Effector memory CD8-positive, alpha-beta T cell (primary cell): ENCODE data around the gene SMIM17.

Experiments
- ATAC-seq: fragments of 150-1000 bp; cut with Tn5 transposase; replicated peaks from 2 replicates; pipeline ENCODE4 v1.10.0; 2021; ENCODE audit warnings: mild to moderate bottlenecking, moderate library complexity
- DNase-seq, 3 experiments: peaks; one replicate each; pipeline ENCODE4 v3.0.0; 2021
- H3K27ac Mint-ChIP-seq, 2 donors: one replicate each; pipeline ENCODE4 v1.8.0; 2022; ENCODE audit warnings: mild to moderate bottlenecking in 2 of 2, mixed read lengths in 2 of 2, moderate library complexity in 2 of 2
- H3K27me3 Mint-ChIP-seq, 2 donors: one replicate each; pipeline ENCODE4 v1.8.0; 2022; ENCODE audit warnings: mixed read lengths in 2 of 2
- H3K36me3 Mint-ChIP-seq: one replicate; pipeline ENCODE4 v1.8.0; 2022; ENCODE audit warnings: mild to moderate bottlenecking, moderate library complexity, mixed read lengths; ENCODE audit not compliant: insufficient read depth
- H3K4me1 Mint-ChIP-seq, 2 donors: one replicate each; pipeline ENCODE4 v1.8.0; 2022; ENCODE audit warnings: low read depth in 2 of 2, mixed read lengths in 2 of 2
- H3K4me3 Mint-ChIP-seq, 2 donors: one replicate each; pipeline ENCODE4 v1.8.0; 2022; ENCODE audit warnings: mild to moderate bottlenecking in 2 of 2, mixed read lengths in 2 of 2, moderate library complexity in 2 of 2
- H3K9me3 Mint-ChIP-seq, 2 donors: one replicate each; pipeline ENCODE4 v1.8.0; 2022; ENCODE audit warnings: mixed read lengths in 2 of 2
- total RNA-seq, 9 experiments: gene quantifications; one replicate each; lab custom pipeline; 2026; lab: John Stamatoyannopoulos, UW

Gene SMIM17
- 0 to 0.54 (median 0.06) reads per million in 9 experiments for total RNA-seq

- DNase-seq (no peak), ATAC-seq (no peak)
- Mint-ChIP-seq H3K27me3 (peaks cover 7 to 10% of the 10 kb centered on the region in 2 donors), H3K4me3 (no peak within 1 kb of the TSS), H3K9me3 (peaks cover 28 to 47% of the 10 kb centered on the region in 2 donors), H3K27ac (no peak within 1 kb of the TSS), H3K4me1 (no peaks in the 10 kb centered on the region), H3K36me3 (no peaks in the 10 kb centered on the region)
These were observed at the start of gene SMIM17 for GRCh38 chr19:56642711-56643459. SMIM17 (plus strand) TSS chr19:56643159; CDS start chr19:56645668, 2,509 bp downstream.

- Mint-ChIP-seq H3K27me3 (no peaks in the 10 kb centered on the region), H3K4me1 (peaks cover 22 to 25% of the 10 kb centered on the region in 2 donors), H3K9me3 (peaks cover 2 to 9% of the 10 kb centered on the region in 2 donors), H3K4me3 (peak overlapping the region; percentile 76 to 96), H3K36me3 (peaks cover 7% of the 10 kb centered on the region), H3K27ac (peak overlapping the region; percentile 75 to 93)
- no peak for DNase-seq
- no peak for ATAC-seq
These were observed 48.5 kb upstream of the SMIM17 start for GRCh38 chr19:56594446-56594782.

GRCh38 chr19:56594783-56595547 is 48.0 kb upstream of the SMIM17 start, which contains the start of gene ZNF71:
ZNF71 (plus strand) TSS chr19:56595302; CDS start chr19:56601559, 6,257 bp downstream.
- peak; percentile 78 to 82 (median 80) for DNase-seq

GRCh38 chr19:56595548-56595899 is 47.4 kb upstream of the SMIM17 start:
- peak overlapping the region; percentile 75 to 93 for H3K27ac Mint-ChIP-seq
- DNase-seq (no peak), ATAC-seq (peak; percentile 36)
- H3K4me3 Mint-ChIP-seq, result peak overlapping the region; percentile 76 to 96
- peaks cover 2 to 5% of the 10 kb centered on the region in 2 donors for H3K9me3 Mint-ChIP-seq
- peaks cover 22 to 27% of the 10 kb centered on the region in 2 donors for H3K4me1 Mint-ChIP-seq
- no peaks in the 10 kb centered on the region for H3K27me3 Mint-ChIP-seq
- H3K36me3 Mint-ChIP-seq, result peaks cover 7% of the 10 kb centered on the region

More at GRCh38 chr19:56594783-56595547, 48.0 kb upstream of the SMIM17 start, which contains the start of gene ZNF71:
- H3K36me3 Mint-ChIP-seq, result peaks cover 7% of the 10 kb centered on the region
- peaks cover 22 to 25% of the 10 kb centered on the region in 2 donors for H3K4me1 Mint-ChIP-seq
- no peaks in the 10 kb centered on the region for H3K27me3 Mint-ChIP-seq
- peak within 1 kb of the TSS; percentile 75 to 93 for H3K27ac Mint-ChIP-seq
- ATAC-seq, result peak; percentile 94
- peaks cover 2 to 9% of the 10 kb centered on the region in 2 donors for H3K9me3 Mint-ChIP-seq
- H3K4me3 Mint-ChIP-seq, result peak within 1 kb of the TSS; percentile 76 to 96

GRCh38 chr19:56596676-56597075 is 46.3 kb upstream of the SMIM17 start:
- Mint-ChIP-seq H3K27me3 (no peaks in the 10 kb centered on the region), H3K27ac (no peak overlapping the region), H3K4me1 (peaks cover 27 to 31% of the 10 kb centered on the region in 2 donors), H3K4me3 (peak overlapping the region; percentile 76 to 96), H3K36me3 (peaks cover 10% of the 10 kb centered on the region), H3K9me3 (peaks cover 0 to 12% of the 10 kb centered on the region in 2 donors)
- no peak for DNase-seq
- ATAC-seq, result no peak

- Mint-ChIP-seq H3K4me1 (peaks cover 30 to 31% of the 10 kb centered on the region in 2 donors), H3K27me3 (no peaks in the 10 kb centered on the region), H3K4me3 (no peak overlapping the region), H3K36me3 (peaks cover 10% of the 10 kb centered on the region), H3K27ac (no peak overlapping the region), H3K9me3 (peaks cover 0 to 13% of the 10 kb centered on the region in 2 donors)
- no peak for DNase-seq
- ATAC-seq, result no peak
These were observed 45.3 kb upstream of the SMIM17 start for GRCh38 chr19:56597696-56598095.

- H3K27ac Mint-ChIP-seq, result no peak overlapping the region
- H3K4me3 Mint-ChIP-seq, result no peak overlapping the region
- no peaks in the 10 kb centered on the region for H3K27me3 Mint-ChIP-seq
- peaks cover 3% of the 10 kb centered on the region for H3K36me3 Mint-ChIP-seq
- peaks cover 11 to 13% of the 10 kb centered on the region in 2 donors for H3K4me1 Mint-ChIP-seq
- ATAC-seq (no peak), DNase-seq (no peak)
- H3K9me3 Mint-ChIP-seq, result peaks cover 7 to 21% of the 10 kb centered on the region in 2 donors
These were observed 41.6 kb upstream of the SMIM17 start for GRCh38 chr19:56601375-56601774.

- Mint-ChIP-seq H3K4me1 (peaks cover 5 to 10% of the 10 kb centered on the region in 2 donors), H3K27me3 (no peaks in the 10 kb centered on the region), H3K27ac (no peak overlapping the region), H3K9me3 (peaks cover 10 to 30% of the 10 kb centered on the region in 2 donors), H3K4me3 (no peak overlapping the region), H3K36me3 (peaks cover 3% of the 10 kb centered on the region)
- no peak for DNase-seq
- ATAC-seq, result no peak
These were observed 39.1 kb upstream of the SMIM17 start for GRCh38 chr19:56603829-56604228.

GRCh38 chr19:56608274-56608964 is 34.5 kb upstream of the SMIM17 start:
- no peak overlapping the region for H3K27ac Mint-ChIP-seq
- no peaks in the 10 kb centered on the region for H3K27me3 Mint-ChIP-seq
- no peak for ATAC-seq

GRCh38 chr19:56611288-56611687 is 31.7 kb upstream of the SMIM17 start:
- Mint-ChIP-seq H3K27ac (no peak overlapping the region), H3K4me1 (peaks cover 5 to 8% of the 10 kb centered on the region in 2 donors), H3K36me3 (peaks cover 7% of the 10 kb centered on the region), H3K9me3 (peaks cover 11 to 33% of the 10 kb centered on the region in 2 donors), H3K4me3 (no peak overlapping the region), H3K27me3 (no peaks in the 10 kb centered on the region)
- DNase-seq (no peak), ATAC-seq (no peak)

More at GRCh38 chr19:56608274-56608964, 34.5 kb upstream of the SMIM17 start:
- peaks cover 3% of the 10 kb centered on the region for H3K36me3 Mint-ChIP-seq
- no peak for DNase-seq
- H3K9me3 Mint-ChIP-seq, result peaks cover 12 to 27% of the 10 kb centered on the region in 2 donors
- H3K4me3 Mint-ChIP-seq, result no peak overlapping the region
- peaks cover 4 to 7% of the 10 kb centered on the region in 2 donors for H3K4me1 Mint-ChIP-seq

GRCh38 chr19:56612737-56613136 is 30.2 kb upstream of the SMIM17 start:
- Mint-ChIP-seq H3K36me3 (peaks cover 7% of the 10 kb centered on the region), H3K27me3 (no peaks in the 10 kb centered on the region), H3K9me3 (peaks cover 14 to 39% of the 10 kb centered on the region in 2 donors), H3K4me3 (no peak overlapping the region), H3K27ac (no peak overlapping the region), H3K4me1 (peaks cover 10 to 11% of the 10 kb centered on the region in 2 donors)
- DNase-seq, result no peak
- ATAC-seq, result no peak

- Mint-ChIP-seq H3K27ac (no peak overlapping the region), H3K4me3 (no peak overlapping the region), H3K27me3 (no peaks in the 10 kb centered on the region), H3K9me3 (peaks cover 16 to 33% of the 10 kb centered on the region in 2 donors), H3K36me3 (peaks cover 7% of the 10 kb centered on the region), H3K4me1 (peaks cover 10 to 11% of the 10 kb centered on the region in 2 donors)
- no peak for ATAC-seq
- no peak for DNase-seq
These were observed 29.3 kb upstream of the SMIM17 start for GRCh38 chr19:56613639-56614038.

GRCh38 chr19:56617531-56617930 is 25.4 kb upstream of the SMIM17 start:
- H3K36me3 Mint-ChIP-seq, result peaks cover 9% of the 10 kb centered on the region
- H3K4me3 Mint-ChIP-seq, result no peak overlapping the region
- no peaks in the 10 kb centered on the region for H3K27me3 Mint-ChIP-seq
- H3K4me1 Mint-ChIP-seq, result peaks cover 8 to 10% of the 10 kb centered on the region in 2 donors
- no peak for DNase-seq
- ATAC-seq, result no peak
- H3K27ac Mint-ChIP-seq, result no peak overlapping the region
- H3K9me3 Mint-ChIP-seq, result peaks cover 14 to 20% of the 10 kb centered on the region in 2 donors
